Stimulated activated CD8-positive, alpha-beta memory T cell treated with anti-CD3 and anti-CD28 coated beads, Interleukin-7, amount 100 ng/mL, for 48 hours (primary cell): ENCODE results near the gene SIRT4.
"Not testable (repeated sequence)": the region's sequence is repeated elsewhere in the genome, so short reads cannot be mapped to it uniquely, and the experiment has no call there.

Experiments
- DNase-seq, 2 donors: peaks; one replicate each; pipeline ENCODE4 v3.0.0-alpha.2; 2020; ENCODE audit warnings: low read depth in 1 of 2; ENCODE audit errors: extremely low read depth in 1 of 2

SIRT4 gene, protein sequence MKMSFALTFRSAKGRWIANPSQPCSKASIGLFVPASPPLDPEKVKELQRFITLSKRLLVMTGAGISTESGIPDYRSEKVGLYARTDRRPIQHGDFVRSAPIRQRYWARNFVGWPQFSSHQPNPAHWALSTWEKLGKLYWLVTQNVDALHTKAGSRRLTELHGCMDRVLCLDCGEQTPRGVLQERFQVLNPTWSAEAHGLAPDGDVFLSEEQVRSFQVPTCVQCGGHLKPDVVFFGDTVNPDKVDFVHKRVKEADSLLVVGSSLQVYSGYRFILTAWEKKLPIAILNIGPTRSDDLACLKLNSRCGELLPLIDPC

DNA sequence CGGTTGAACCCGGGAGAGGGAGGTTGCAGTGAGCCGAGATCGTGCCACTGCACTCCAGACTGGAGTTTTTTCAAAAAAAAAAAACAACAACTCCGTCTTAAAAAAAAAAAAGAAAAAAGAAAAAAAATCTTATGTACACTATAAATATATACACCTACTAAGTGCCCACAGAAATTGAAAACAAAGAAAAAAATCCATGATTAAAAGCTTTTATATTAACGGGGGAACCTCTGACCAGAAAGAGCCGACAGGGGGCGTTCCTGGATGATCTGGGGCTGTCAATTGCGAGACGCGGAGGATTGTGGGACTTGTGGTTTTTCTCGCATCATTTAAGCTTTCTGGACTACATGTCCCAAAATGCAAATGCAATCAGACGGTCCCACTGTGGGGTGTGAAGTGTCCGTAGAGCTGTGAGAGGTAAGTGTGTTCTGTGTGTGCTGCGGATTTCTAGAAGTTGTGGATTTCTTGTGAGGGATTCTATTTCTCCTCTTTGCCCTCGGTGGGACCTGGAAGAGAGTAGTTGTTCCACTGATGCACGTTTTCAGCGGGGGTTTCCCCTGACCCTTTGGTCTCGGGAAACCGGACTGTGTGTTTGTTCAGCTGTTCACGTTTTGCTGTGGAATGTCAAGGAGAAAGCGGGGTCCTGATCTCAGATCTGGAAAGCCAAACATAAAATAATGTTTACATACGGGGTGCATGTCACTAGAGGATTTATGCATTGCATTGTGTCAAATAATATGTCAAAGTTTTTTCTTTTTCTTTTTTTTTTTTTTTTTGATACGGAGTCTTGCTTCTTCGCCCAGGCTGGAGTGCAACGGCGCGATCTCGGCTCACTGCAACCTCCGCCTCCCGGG, at the start of gene SIRT4:
SIRT4 (plus strand) TSS at position 360 of the 854 bp plus-strand sequence. CDS start 1,241 bp downstream, outside the sequence.
- peak; percentile 65 to 83 for DNase-seq

DNA sequence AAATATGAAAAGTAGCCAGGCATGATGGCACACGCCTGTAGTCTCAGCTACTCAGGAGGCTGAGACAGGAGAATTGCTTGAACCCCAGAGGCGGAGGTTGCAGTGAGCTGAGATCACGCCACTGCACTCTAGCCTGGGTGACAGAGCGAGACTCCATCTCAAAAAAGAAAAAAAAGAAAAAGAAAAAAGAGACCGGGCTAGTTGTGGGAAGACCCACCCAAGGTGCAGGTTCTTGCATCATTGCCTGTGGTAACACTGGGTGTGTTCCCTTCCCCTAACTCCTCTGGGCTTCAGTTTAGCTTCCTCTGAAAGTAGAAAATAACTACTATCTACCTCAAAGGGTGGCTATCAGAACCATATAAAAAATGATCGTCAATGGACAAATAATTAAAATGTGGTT, 48.8 kb upstream of the SIRT4 start:
- not testable (repeated sequence) for DNase-seq

DNA sequence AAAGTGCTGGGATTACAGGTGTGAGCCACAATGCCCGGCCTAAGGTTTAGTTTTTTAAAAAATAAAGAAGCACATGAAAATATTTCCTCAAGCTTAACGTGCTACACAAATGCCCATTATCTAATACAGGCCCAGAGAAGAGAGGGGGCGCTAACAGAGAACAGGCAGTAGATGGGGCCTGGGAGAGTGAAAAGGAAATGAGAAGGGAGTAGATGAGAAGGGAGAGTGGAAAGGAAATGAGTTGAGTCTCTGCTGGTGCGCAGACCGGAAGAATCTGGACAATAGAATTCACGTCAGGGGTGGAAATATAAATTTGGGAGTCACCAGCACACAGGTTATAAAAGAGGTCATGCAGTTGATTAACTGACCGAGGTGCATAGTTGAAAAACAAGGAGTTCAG, 47.3 kb upstream of the SIRT4 start:
- no peak for DNase-seq

DNA sequence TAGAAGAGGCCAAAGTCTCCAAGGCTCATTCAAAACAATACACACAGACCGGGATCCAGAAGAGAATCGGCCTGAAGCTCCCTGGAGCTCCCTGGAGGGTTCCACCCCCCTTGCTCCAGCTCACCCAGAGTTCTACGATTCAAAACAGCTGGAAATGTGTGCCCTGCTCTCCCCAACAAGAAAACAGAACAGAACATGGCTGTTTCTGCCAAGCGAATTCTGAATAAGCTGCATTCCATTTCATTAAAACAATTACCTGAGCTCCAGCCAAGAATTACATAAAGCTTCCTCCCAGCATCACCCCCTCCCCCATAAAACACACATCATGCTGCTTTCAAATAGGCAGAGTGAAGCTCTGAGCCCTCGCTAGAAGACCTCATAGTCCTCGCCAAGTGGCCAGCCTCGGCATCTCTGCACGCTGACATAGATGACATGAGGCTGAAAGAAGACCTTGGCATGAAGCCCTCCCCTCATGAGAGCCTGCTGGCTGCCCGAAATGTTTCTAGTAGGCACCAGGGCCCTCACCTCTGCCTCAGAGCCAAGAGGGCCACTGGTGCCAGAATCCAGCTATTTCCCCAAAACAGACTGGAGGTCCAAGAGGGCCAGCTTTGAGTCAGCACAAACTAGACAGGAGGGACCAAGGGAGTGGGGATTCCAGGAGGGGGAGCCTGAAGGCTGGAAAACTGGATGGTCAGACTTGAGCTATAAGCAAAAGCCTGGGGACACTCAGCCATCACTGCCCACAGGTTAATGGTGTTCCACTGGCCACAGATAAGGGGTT, 44.9 kb upstream of the SIRT4 start:
- no peak for DNase-seq

DNA sequence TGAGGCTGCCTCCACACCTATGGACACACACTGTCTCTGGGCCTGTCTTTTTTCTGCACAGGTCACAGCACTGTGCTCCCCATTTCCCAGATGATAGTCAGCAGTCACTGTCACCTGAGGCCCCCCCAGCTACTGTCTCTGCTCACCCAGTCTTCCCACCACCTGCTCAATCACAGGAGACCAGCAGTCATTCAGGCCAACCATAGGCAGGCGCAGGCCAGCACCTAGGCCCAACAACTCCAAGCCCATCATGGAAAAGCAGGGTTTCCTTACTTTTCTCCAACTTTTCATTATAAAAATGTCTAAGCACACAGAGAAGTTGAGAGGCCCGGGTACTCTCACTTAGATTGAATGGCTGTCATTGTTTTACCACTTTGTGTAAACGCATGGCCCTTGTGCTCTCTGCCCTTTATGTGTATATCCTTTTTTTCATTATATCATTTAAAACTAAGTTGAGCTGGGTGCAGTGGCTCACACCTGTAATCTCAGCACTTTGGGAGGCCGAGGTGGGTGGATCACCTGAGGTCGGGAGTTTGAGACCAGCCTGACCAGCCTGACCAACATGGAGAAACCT, 43.7 kb upstream of the SIRT4 start:
- no peak for DNase-seq

DNA sequence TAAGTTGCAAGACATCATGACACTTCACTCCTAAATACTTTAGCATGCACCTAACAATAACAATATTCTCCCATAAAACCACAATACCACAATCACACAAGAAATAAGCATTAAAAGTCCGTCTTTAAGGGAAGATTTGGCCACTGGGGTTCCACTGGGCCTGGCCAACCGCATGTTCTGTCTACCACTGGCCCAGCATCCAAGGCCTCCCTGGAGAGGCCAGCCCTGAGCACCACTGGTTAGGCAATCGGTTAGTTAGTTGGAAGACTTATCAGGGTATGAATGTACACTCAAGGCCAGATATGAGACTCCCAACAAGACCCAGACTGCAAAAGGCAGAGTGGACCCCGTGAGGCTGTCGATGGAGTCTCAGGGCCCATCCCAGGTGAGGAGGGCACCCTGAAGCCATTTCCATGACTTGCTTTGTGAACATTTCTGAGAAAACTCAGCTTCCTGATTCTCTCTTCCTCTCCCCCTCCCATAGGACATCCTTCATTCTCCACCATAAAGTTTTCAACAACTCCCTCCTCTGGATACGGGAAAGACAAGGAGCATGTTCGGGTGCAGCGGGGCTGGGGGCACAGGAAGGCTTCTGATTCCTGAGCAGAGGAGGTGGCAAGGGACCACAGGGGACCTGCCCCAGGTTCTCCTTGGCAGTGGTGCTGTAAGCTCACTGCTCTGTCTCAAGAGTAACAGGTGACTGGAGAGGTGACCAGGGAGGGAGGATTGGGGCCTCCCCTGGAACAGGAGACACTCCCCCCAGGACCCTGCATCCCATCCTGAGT, 42.5 kb upstream of the SIRT4 start:
- no peak for DNase-seq

DNA sequence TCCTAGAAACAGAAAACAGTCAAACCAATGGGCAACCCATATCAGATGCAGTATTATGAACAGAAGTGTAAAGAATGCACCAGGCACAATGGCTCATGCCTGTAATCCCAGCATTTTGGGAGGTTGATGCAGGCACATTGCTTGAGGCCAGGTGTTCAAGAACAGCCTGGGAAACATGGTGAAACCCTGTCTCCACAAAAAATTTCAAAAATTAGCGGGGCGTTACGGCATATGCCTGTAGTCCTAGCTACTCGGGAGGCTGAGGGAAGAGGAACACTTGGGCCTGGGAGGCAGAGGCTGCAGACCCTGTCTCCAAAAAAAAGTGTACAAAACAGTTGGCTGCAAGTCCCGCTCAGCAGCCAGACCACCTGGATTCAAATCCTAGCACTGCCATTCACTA, 41.5 kb upstream of the SIRT4 start:
- DNase-seq: no peak

DNA sequence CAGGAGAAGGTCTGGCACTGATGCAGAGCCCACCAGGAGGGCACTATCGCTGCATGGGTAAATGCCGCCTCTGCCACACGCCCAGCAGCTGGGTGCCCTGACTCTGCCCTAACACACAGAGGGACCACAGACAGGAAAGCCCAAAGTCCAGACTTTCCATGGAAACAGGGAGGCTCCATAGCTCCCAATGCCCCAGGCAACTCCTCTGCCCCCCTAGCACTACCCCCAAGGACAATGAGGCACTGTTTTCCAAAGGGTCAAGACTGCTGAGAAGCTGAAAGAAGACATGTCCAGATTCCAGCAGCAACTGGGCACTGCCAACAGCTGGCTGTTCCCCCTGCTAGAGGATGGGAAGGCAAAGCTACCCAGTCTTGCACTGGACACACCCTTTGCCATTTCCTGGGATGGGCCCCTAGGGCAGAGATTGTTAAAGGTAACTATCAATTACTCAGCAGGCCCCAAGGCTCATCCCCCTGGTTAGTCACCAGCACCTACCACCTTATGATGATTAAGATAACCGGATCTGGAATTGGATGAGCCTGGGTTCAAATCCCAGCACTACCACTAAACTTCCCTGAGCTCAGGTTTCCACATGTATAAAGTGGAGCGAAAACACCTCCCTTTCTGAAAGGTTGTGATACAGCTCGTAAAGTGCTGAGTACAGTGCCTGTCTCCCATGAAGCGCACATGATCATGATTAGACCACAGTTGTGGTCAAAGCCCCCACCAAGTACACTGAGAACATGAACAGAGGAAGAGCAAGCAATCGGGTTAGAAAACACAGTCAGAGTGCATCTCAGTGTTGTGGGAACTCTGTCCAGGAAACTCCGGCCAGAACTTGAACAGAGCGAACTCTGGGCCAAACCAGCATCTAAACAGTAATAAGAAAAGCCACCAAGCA, 39.9 kb upstream of the SIRT4 start:
- no peak for DNase-seq

DNA sequence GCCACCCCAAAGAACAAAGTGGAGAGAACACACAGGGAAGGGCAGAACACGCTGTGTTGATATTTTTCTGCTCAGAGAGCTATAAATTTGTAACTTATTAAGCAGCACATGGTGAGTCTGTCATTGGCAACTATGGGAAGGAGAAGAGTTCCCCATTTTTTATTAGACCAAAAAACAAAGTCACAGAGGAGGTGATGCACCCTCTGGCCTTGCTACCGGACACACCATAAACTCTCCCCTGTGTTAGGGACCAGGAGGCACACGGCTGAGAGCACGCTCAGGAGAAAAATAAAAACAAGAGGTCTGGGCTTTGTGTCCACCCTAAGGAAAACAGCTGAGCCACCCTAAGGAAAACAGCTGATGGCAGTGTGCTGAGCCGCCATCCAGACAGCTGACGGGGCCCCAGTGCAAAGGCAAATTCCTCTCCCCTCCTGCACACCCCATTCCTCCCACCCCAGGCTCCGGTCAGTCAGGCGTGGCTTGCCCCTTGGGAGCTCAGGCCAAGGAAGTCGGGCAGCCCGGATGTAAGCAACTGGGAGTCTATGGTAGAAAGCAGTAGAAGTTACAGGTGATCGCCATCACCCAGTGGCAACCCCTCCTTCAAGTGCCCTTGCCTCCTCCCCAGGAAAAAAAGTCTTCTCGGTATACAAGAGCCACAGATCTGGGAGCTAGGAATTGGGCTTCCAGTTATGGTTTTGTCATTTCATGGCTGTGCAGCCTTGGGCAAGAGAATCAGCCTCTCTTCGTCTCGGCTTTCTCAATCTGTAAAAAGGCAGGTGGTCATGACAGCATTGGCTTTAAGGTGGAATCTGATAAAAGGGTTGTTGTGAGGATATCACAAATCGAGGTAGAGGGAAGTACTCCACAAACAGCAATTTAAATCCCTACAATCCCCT, 39.0 kb upstream of the SIRT4 start:
- no peak for DNase-seq

DNA sequence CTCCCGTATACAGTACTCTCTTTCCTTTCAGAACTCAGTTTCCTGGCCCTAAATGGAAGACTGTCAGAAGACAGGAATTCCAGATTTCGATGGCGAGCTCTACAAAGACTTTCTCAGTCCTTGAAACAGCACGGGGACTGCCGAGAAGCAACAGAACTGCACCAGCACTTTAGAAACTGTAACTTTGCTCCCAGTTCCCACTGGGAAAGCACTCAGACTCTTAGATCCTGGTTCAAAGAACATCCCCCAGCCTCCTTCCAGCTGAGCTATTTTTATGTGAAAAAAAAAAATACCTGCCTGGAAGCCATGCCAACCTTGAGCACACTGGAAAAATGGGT, 38.4 kb upstream of the SIRT4 start:
- no peak for DNase-seq

DNA sequence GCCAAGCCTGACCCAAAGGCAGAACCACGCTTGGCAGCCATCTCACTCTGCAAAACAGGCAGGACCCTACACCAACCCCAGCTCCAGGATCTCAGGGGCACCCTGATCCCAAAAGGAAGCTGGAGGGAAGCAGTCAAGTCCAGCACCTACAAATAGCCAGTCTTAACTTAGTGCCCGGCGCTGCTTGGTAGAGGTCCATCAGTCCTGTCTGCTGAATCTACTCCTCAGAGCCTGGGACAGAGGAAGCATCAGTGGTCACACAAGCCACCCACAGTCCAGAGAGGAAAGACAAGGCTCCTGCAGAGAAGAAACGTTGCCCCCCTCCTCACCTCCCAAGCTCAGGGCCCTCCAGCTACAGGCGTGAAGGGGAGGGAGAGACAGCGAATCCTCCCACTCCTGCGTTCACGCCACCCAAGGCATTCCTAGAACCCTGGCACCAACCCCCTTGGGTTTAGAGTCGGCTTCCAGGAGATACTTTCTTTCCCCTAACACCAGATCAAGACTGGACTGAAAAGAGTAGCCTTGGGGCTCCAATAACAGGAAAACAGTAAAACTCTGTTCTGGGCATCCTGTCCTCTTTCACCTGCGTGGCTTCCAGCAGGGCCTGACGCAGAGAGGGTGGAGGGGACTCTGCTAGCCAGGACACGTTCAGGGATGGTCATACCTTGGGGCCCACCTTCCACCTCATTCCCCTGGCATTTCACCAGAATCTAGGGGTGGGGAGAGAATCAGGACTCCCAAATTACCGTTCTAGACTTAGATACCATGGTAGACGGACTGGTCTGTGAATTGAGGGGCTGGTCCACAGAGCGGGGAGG, 37.8 kb upstream of the SIRT4 start:
- no peak for DNase-seq

DNA sequence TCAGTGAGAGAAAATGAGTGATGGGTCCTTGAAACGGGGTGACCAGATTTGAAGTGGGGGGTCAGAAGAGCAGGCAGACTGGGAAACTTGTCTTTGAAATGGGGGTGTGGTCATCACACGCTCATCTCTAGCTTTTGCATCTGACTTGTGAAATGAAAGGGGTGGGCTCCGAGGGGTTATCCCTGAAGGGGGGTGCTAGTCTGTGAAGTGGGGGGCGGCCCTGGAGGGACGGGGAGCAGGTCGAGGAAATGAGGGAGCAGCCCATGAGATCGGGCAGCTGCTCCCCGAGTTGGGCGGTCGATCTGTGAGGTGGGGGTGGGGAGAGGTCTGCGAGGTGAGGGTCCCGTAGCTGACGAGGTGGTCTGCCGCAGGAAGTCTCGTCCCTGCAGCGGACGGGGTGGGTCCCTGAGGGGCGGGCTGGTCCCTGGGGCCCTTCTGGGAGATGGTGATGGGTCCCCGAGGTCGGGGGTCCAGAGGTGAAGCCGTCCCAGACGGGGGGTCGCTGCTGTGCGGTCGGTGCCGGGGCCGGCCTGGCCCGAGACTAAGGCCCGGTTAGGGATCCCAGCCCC, 37.1 kb upstream of the SIRT4 start:
- DNase-seq: no peak

DNA sequence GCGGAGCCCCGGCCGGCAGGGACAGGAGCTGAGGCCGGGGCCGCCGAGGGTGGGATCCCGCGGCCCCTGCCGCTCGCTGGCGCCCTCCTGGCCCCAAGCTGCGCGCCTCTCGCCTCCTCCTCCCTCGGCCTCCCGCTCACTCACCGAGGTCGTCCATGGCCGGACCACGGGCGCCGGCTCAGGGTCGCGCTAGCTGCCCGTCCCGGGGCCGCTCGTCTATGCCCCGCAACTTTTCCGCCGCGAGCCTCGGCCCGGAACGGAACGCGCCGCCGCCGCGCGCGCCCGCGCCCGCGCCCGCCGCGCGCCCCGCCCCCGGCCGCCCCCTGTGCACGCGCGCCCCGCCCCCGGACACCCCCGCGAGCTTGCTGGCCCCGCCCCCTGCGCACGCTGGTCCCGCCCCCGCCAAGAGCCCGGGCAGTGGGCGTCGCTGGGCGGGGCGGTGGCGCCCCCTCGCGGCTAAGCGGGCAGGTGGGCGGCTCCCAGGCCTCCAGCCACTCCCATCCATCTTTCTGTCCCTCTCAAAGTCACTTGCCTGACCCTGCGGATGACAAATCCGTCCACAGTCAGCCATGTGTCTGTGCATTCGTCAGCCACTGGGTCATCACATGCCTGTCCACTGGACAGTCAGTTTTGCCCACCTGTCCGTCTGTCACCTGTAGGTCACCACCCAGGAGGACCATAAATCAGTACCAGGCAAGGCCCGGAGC, 36.5 kb upstream of the SIRT4 start, which contains the start of gene PXN:
PXN (minus strand) TSS at position 258 of the 707 bp plus-strand sequence; CDS start at position 157, 101 bp downstream.
- peak; percentile 77 to 79 for DNase-seq

DNA sequence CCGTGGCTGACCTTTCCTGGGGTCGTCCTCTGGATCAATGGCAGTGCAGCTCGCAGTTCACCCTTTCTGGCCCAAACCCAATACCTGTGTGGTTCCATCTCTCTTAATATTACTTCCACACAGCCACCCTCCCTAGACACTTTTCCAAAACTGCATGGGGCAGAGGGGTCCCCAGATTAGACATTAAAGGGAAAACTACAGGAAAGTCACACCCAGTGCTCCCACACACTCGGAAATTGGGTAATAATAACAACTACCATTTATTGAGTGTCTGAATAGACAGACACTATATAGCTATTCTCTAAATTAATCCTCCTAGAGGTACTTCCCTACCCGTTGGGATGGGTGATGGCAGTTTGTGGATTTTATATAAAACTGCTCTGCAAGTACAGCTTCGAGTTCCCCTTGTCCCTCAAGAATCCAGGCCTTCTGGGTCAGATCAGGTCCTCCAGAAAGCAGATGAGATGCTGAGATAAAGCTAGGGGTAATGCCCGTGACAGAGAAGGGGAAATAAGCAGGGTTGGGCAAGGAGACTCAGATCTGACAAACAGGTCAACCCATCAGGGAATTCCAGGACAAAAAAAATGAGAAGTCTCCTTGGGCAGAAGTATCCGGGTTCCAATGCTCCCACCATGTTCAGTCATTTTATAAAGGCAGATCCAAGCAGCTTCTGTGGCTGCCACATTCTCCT, 35.8 kb upstream of the SIRT4 start:
- no peak for DNase-seq

DNA sequence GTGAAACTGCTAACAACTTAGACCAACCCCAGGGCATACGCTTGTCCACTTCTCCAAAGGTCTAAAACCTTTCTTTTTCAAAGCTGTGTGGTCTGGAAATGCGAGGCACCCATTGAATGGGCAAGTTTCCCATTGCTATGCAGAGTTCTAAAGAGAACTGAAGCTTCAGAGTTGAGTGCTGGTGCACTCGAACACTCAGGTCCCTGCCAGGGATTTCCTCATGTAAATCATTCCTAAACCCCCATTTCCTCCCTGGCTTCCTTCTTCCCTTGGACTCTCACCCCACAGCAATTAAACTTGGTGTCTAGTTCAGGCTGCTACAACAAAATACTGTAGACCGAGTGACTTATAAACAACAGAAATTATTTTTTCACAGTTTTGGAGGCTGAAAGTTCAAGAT, 34.4 kb upstream of the SIRT4 start:
- no peak for DNase-seq

DNA sequence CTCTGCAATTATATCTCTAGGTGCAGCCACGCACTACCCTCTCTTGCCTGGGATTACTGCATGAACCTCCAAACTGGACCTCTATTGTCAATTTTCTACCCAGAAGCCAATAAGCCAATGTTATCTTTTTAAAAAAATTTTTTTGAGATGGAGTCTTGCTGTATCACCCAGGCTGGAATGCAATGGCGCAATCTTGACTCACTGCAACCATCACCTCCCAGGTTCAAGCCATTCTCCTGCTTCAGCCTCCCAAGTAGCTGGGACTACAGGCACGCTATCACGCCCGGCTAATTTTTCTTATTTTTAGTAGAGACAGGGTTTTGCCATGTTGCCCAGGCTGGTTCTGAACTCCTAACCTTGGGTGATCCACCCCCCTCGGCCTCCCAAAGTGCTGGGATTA, 25.4 kb upstream of the SIRT4 start:
- no peak for DNase-seq
